Measurements from ENCODE around the gene SECTM1. TPM values are rescaled to one million over a fixed set of nuclear protein-coding genes. Genes with fewer than 3 reads are reported as not detected.
A peak's percentile ranks its signal among the peaks of the same experiment; 100 is the strongest.

The SECTM1 gene
- total and polyA plus RNA-seq, 9 of the 15 experiments (the other 6 are each of a cell fraction or from before 2014, with no cell fraction given), result 0.11 to 0.46 (median 0.18) TPM; not detected in 6

DNA sequence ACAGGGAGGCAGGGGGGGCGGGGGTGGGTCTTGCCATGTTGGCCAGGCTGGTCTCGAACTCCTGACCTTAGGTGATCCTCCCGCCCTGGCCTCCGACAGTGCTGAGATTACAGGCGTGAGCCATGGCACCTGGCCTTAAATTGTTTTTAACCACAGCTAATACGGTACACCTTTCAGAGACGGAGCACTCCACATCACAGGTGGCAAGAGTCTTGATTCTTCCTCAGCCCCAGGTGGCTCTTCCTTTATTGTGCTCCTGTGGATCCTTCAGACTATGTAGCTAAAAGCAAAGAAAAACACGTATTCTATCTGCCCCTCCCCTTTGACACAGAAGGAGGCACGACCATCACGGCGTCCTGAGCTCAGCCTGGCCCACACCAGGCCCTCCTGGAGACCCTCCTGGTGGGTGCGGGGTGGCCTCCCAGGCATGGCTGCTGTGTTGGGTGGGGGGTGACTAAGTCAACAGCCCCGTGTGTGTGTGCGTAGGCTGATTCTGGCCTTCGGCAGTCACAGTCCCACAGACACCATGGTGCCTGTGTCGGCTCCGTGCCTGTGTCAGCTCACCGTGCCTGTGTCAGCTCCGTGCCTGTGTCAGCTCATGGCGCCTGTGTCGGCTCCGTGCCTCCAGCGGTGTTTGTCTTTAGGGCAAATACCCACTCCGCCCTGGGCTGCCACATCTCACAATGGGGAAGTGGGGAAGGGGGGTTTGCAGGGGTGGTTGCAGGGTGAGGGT is 10.8 kb upstream of the SECTM1 start:
- Histone ChIP-seq H3K4me2 (ENCODE audit: insufficient read depth, low read length) (peak overlapping the region; percentile 57), H4K20me1 (replicated peaks; ENCODE audit: control insufficient read depth, insufficient read depth, low read length) (no peaks in the 10 kb centered on the region), H3K4me1 (replicated peaks in 1 of 2; ENCODE audit: control insufficient read depth in 2 of 2, insufficient read depth in 2 of 2, low read length in 2 of 2) (peaks cover 43 to 70% of the 10 kb centered on the region in 2 experiments), H2AFZ (ENCODE audit: low read depth, low read length) (peak overlapping the region; percentile 86), H3K27me3 (ENCODE audit: control insufficient read depth in 2 of 2, insufficient read depth in 2 of 2, low read length in 2 of 2) (no peaks in the 10 kb centered on the region), H3K9me3 (replicated peaks; ENCODE audit: control insufficient read depth, insufficient read depth, low read depth, low read length) (peaks cover 4% of the 10 kb centered on the region), H3K9ac (ENCODE audit: insufficient read depth in 1 of 2, low read depth in 2 of 2, low read length in 2 of 2) (peak overlapping the region; percentile 81 to 93), H3K4me3 (no peak overlapping the region), H3K9me1 (ENCODE audit: control insufficient read depth, insufficient read depth, low read length) (no peaks in the 10 kb centered on the region), H3K27ac (ENCODE audit: extremely low read depth, low read depth, low read length) (peak overlapping the region; percentile 98), H3K36me3 (ENCODE audit: control insufficient read depth, insufficient read depth, low read length) (no peaks in the 10 kb centered on the region), H3K79me2 (ENCODE audit: control insufficient read depth, insufficient read depth, low read length) (no peaks in the 10 kb centered on the region; the same call in 2 of the 3 replicates)
- ChIA-PET POLR2A (interaction anchor here (0.6 to 2.0 kb wide), 8 partner anchors 8 to 132 kb away, joined by 3 to 8 read pairs (median 4); partner anchors contain the start of genes CCDC57 and SECTM1), CTCF (ENCODE audit: low intra/inter-chr PET ratio) (no interaction called here)
- no peak for FAIRE-seq
- intact Hi-C loops (cut with micrococcal nuclease) (loop anchor here (10.0 kb wide), 1 partner anchor 310 kb away; the partner anchor contains the start of genes DCXR and RAC3), in situ Hi-C loops (cut with MboI) (no loop called here)
- BruUV-seq (replicated peaks), result TSS peak; percentile 62
- ATAC-seq, result peak; percentile 38
- WGBS (ENCODE audit: insufficient coverage, low coverage, missing lambda C conversion rate), result 41% methylated on average over 21 of the region's 24 CpGs
- DNase-seq (ENCODE audit: extremely low read depth in 1 of 4, low spot score in 3 of 4), result peak in 1 of 4 experiments; percentile 41
- TF ChIP-seq HES1 (IDR thresholded peaks at IDR 0.05; ENCODE audit: low read depth) (no peak), STAG1 (CRISPR knock-in tag; IDR thresholded peaks at IDR 0.05; ENCODE audit: borderline replicate concordance) (peak; percentile 24; the same call in 1 of the 2 replicates), CBFA2T2 (conservative IDR thresholded peaks at IDR 0.05) (no peak), SMARCC2 (IDR thresholded peaks at IDR 0.05; ENCODE audit: low read depth) (no peak), ID3 (CRISPR knock-in tag; IDR thresholded peaks at IDR 0.05) (no peak), ID3 (tag; IDR thresholded peaks at IDR 0.05) (peak; percentile 88), GTF2B (IDR thresholded peaks at IDR 0.05; ENCODE audit: extremely low read depth, insufficient read length) (no peak), NFXL1 (CRISPR knock-in tag; IDR thresholded peaks at IDR 0.05) (no peak), RBFOX2 (IDR thresholded peaks at IDR 0.05; ENCODE audit: low read depth, low read length) (peak; percentile 39; the same call in 1 of the 2 replicates), ZC3H4 (CRISPR knock-in tag; IDR thresholded peaks at IDR 0.05; ENCODE audit: borderline replicate concordance) (peak; percentile 49; the same call in 1 of the 2 replicates), ZBTB9 (CRISPR knock-in tag; IDR thresholded peaks at IDR 0.05) (peak; percentile 70; the same call in 1 of the 2 replicates), PCBP1 (IDR thresholded peaks at IDR 0.05; ENCODE audit: low read depth, low read length, poor library complexity, severe bottlenecking) (peak; percentile 41)
- TF ChIP-seq, protein P1, sequence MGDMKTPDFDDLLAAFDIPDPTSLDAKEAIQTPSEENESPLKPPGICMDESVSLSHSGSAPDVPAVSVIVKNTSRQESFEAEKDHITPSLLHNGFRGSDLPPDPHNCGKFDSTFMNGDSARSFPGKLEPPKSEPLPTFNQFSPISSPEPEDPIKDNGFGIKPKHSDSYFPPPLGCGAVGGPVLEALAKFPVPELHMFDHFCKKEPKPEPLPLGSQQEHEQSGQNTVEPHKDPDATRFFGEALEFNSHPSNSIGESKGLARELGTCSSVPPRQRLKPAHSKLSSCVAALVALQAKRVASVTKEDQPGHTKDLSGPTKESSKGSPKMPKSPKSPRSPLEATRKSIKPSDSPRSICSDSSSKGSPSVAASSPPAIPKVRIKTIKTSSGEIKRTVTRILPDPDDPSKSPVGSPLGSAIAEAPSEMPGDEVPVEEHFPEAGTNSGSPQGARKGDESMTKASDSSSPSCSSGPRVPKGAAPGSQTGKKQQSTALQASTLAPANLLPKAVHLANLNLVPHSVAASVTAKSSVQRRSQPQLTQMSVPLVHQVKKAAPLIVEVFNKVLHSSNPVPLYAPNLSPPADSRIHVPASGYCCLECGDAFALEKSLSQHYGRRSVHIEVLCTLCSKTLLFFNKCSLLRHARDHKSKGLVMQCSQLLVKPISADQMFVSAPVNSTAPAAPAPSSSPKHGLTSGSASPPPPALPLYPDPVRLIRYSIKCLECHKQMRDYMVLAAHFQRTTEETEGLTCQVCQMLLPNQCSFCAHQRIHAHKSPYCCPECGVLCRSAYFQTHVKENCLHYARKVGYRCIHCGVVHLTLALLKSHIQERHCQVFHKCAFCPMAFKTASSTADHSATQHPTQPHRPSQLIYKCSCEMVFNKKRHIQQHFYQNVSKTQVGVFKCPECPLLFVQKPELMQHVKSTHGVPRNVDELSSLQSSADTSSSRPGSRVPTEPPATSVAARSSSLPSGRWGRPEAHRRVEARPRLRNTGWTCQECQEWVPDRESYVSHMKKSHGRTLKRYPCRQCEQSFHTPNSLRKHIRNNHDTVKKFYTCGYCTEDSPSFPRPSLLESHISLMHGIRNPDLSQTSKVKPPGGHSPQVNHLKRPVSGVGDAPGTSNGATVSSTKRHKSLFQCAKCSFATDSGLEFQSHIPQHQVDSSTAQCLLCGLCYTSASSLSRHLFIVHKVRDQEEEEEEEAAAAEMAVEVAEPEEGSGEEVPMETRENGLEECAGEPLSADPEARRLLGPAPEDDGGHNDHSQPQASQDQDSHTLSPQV (IDR thresholded peaks at IDR 0.05), result peak; percentile 75; the same call in 1 of the 2 replicates
